ENCODE data around the gene NPC1L1.
"Not testable (repeated sequence)": the region's sequence is repeated elsewhere in the genome, so short reads cannot be mapped to it uniquely, and the experiment has no call there.

NPC1L1 gene

DNA sequence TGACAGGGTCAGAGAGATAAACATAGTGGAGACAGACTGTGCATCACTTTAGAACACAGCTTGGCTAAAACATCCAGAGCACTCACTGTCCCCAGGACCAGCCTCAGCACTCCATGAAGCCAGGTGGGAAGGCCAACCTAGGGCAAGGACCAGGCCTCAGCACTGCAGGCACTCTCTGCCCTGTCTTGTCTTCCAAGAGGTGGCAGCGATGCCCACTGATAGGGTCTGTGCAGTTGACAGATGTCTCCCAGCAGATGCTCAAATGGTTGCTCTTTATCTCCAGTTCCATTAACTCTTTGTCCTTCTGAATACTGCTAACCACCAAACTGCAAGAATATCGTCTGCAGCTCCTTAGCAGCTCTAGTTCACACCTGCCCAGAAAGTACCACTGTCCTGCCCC, 23.5 kb upstream of the NPC1L1 start:
- H3K27ac ChIP-seq = no peak overlapping the region
- peak; percentile 41 for DNase-seq (ENCODE audit: low spot score)
- no peak overlapping the region for H3K4me3 ChIP-seq
- TF ChIP-seq, protein P1, sequence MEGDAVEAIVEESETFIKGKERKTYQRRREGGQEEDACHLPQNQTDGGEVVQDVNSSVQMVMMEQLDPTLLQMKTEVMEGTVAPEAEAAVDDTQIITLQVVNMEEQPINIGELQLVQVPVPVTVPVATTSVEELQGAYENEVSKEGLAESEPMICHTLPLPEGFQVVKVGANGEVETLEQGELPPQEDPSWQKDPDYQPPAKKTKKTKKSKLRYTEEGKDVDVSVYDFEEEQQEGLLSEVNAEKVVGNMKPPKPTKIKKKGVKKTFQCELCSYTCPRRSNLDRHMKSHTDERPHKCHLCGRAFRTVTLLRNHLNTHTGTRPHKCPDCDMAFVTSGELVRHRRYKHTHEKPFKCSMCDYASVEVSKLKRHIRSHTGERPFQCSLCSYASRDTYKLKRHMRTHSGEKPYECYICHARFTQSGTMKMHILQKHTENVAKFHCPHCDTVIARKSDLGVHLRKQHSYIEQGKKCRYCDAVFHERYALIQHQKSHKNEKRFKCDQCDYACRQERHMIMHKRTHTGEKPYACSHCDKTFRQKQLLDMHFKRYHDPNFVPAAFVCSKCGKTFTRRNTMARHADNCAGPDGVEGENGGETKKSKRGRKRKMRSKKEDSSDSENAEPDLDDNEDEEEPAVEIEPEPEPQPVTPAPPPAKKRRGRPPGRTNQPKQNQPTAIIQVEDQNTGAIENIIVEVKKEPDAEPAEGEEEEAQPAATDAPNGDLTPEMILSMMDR (IDR thresholded peaks at IDR 0.05) = no peak

GRCh38 chr7:44563171-44563679, 22.1 kb upstream of the NPC1L1 start:
- H3K27ac ChIP-seq = no peak overlapping the region
- TF ChIP-seq, protein P1 (IDR thresholded peaks at IDR 0.05) = no peak
- peak; percentile 52 for DNase-seq (ENCODE audit: low spot score)
- no peak overlapping the region for H3K4me3 ChIP-seq

GRCh38 chr7:44562622-44562962, 21.5 kb upstream of the NPC1L1 start:
- not testable (repeated sequence) for H3K4me3 ChIP-seq; DNase-seq (ENCODE audit: low spot score); H3K27ac ChIP-seq

GRCh38 chr7:44561962-44562621, 21.0 kb upstream of the NPC1L1 start:
- no peak for DNase-seq (ENCODE audit: low spot score)

GRCh38 chr7:44561481-44561880, 20.4 kb upstream of the NPC1L1 start:
- no peak overlapping the region for H3K4me3 ChIP-seq
- no peak for DNase-seq (ENCODE audit: low spot score)

More at GRCh38 chr7:44561962-44562621, 21.0 kb upstream of the NPC1L1 start:
- TF ChIP-seq, protein P1 (IDR thresholded peaks at IDR 0.05) = no peak
- Histone ChIP-seq H3K4me3 (no peak overlapping the region), H3K27ac (no peak overlapping the region)

GRCh38 chr7:44559485-44559884, 18.4 kb upstream of the NPC1L1 start:
- Histone ChIP-seq H3K27ac (no peak overlapping the region), H3K4me3 (no peak overlapping the region)
- TF ChIP-seq, protein P1 (IDR thresholded peaks at IDR 0.05) = no peak
- DNase-seq (ENCODE audit: low spot score) = peak; percentile 59

More at GRCh38 chr7:44561481-44561880, 20.4 kb upstream of the NPC1L1 start:
- TF ChIP-seq, protein P1 (IDR thresholded peaks at IDR 0.05) = no peak
- H3K27ac ChIP-seq = no peak overlapping the region

- Histone ChIP-seq H3K4me3 (no peak overlapping the region), H3K27ac (no peak overlapping the region)
- DNase-seq (ENCODE audit: low spot score) = no peak
- TF ChIP-seq, protein P1 (IDR thresholded peaks at IDR 0.05) = no peak
Observed at GRCh38 chr7:44557485-44557884, 16.4 kb upstream of the NPC1L1 start.

Data from coronary artery (tissue), 2 donors.